AG04449 (cell line): ENCODE data around the gene ADH5.

Source experiments
- CTCF ChIA-PET: fragments of 350-600 bp; formaldehyde crosslinking; extraction: SDS; loops from one replicate; lab custom pipeline; 2021; ENCODE audit warnings: antibody characterized with exemption; lab: Yijun Ruan, JAX
- POLR2A ChIA-PET: fragments of 400-600, 350-600 bp; formaldehyde crosslinking; extraction: SDS; loops from one replicate; lab custom pipeline; 2020; ENCODE audit warnings: antibody characterized with exemption, inconsistent platforms; lab: Yijun Ruan, JAX
- DNase-seq: peaks from one replicate; pipeline ENCODE4 v3.0.0-alpha.2; 2010; ENCODE audit warnings: low read depth, low spot score
- H3K4me3 ChIP-seq: 2 replicates; pipeline ENCODE4 v1.5.1; 2011; ENCODE audit warnings: low read depth, mild to moderate bottlenecking, control low read depth, low read length
- CTCF ChIP-seq: IDR thresholded peaks from one replicate; pipeline ENCODE4 v1.5.1; 2011; ENCODE audit warnings: mild to moderate bottlenecking, moderate library complexity, low read length, control low read depth, inconsistent platforms; ENCODE audit not compliant: insufficient read depth; ENCODE audit errors: missing control alignments

Gene ADH5

DNA sequence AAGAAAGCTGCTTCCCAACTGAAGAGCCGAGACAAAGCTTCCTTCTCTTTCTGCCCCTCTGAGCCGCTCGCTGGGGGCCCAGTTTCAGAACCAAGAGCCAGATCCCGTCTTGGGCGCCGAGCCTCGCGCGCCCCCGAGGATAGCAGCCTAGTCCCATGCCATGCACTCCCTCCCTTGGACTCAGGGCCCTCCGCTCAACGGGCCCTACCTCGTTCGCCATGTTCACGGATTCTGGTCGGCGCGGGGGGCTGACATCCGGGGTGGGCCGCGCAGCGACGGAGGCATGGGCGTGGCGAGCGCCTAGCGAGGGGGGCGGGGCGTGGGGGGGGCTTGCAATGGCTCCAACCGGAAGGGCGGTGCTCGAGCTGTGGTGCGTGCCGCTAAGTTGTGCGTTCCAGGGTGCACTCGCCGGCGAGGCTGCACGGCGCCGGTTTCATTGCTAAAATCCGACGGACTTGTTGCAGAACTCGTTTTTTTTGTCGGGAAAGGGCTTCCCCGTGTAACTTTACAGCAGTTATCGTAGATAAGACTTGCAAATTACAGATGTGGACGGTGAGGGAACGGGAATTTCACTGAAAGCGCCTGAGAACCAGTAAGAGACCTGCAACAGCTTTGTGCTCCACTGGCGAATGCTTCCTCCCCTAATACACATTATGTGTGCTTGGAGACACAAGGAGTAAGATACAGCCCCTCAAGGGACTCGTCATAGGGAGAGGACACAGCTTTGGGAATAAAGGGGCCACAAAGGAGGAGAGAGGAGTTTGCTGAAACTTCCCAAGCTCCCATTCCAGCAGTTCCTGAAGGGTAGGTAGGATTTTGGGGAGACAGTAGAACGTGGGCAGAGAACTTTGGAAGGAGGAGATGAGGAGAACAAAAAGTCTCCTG, at the start of gene ADH5:
ADH5 (minus strand) TSS at position 308 of the 885 bp plus-strand sequence; CDS start at position 220, 88 bp downstream.
- TF ChIP-seq CTCF = no peak
- ChIA-PET POLR2A (interaction anchor here (0.8 to 2.3 kb wide), 8 partner anchors 10 to 945 kb away, joined by 3 to 11 read pairs (median 4); partner anchors contain the start of genes EIF4E, METAP1 and RAP1GDS1), CTCF (interaction anchor here (0.8 to 1.0 kb wide), 3 partner anchors 149 to 374 kb away, joined by 3 to 4 read pairs (median 3); no protein-coding TSS in a partner anchor)
- DNase-seq = no peak
- H3K4me3 ChIP-seq = peak within 1 kb of the TSS; percentile 66

- CTCF ChIA-PET = no interaction called here
- H3K4me3 ChIP-seq = no peak overlapping the region
These were observed 47.7 kb upstream of the ADH5 start for GRCh38 chr4:99136329-99136728.

GRCh38 chr4:99135541-99136162, 47.1 kb upstream of the ADH5 start:
- TF ChIP-seq CTCF = no peak
- no peak overlapping the region for H3K4me3 ChIP-seq
- no peak for DNase-seq
- ChIA-PET POLR2A (no interaction called here), CTCF (no interaction called here)

More at GRCh38 chr4:99136329-99136728, 47.7 kb upstream of the ADH5 start:
- no peak for DNase-seq
- no peak for TF ChIP-seq CTCF
- POLR2A ChIA-PET = no interaction called here

GRCh38 chr4:99134586-99134985, 46.0 kb upstream of the ADH5 start:
- ChIA-PET CTCF (interaction anchor here (2.4 kb wide), 1 partner anchor 10 kb away, joined by 5 read pairs; the partner anchor contains the start of gene ADH4), POLR2A (no interaction called here)
- no peak overlapping the region for H3K4me3 ChIP-seq
- TF ChIP-seq CTCF = no peak
- DNase-seq = no peak

- no peak for TF ChIP-seq CTCF
- ChIA-PET POLR2A (no interaction called here), CTCF (interaction anchor here (1.1 to 2.4 kb wide), 3 partner anchors 10 to 332 kb away, joined by 3 to 11 read pairs (median 7); no protein-coding TSS in a partner anchor)
- no peak overlapping the region for H3K4me3 ChIP-seq
- DNase-seq = no peak
These were observed 42.8 kb upstream of the ADH5 start for GRCh38 chr4:99131378-99131777.

GRCh38 chr4:99126376-99126775, 37.8 kb upstream of the ADH5 start:
- TF ChIP-seq CTCF = no peak
- POLR2A ChIA-PET = no interaction called here
- no peak for DNase-seq
- H3K4me3 ChIP-seq = no peak overlapping the region
- CTCF ChIA-PET = no interaction called here
